HepG2 (cell line): Measurements from ENCODE around the gene NHERF2. TPM values are rescaled to one million over a fixed set of nuclear protein-coding genes. Genes with fewer than 3 reads are reported as not detected.

Experiments
- ATM ChIP-seq: fragments of 450-650 bp; IDR thresholded peaks from 2 replicates; pipeline ENCODE4 v1.7.1; 2017; ENCODE audit warnings: mild to moderate bottlenecking, borderline replicate concordance
- FOSL2 ChIP-seq: sonication (generic); formaldehyde crosslinking; IDR thresholded peaks from 2 replicates; pipeline ENCODE4 v1.4.0; 2020; ENCODE audit warnings: missing genetic modification reagents
- GABPB1 ChIP-seq: IDR thresholded peaks from 2 replicates; pipeline ENCODE4 v1.6.1; 2016; ENCODE audit warnings: mild to moderate bottlenecking, missing genetic modification reagents, moderate library complexity, missing compliant biosample characterization
- GATAD1 ChIP-seq: IDR thresholded peaks from 2 replicates; pipeline ENCODE4 v1.6.1; 2016; ENCODE audit warnings: missing genetic modification reagents, missing compliant biosample characterization
- HDAC1 ChIP-seq: sonication (generic); formaldehyde crosslinking; IDR thresholded peaks from 2 replicates; pipeline ENCODE4 v1.5.1; 2020; ENCODE audit warnings: mild to moderate bottlenecking, missing genetic modification reagents
- HIC2 ChIP-seq: sonication (generic); formaldehyde crosslinking; IDR thresholded peaks from 2 replicates; pipeline ENCODE4 v1.9.0; 2022; ENCODE audit warnings: low read depth, missing genetic modification reagents
- JUND ChIP-seq: sonication (generic); formaldehyde crosslinking; IDR thresholded peaks from 2 replicates; pipeline ENCODE4 v1.8.0; 2022; ENCODE audit warnings: mild to moderate bottlenecking, missing genetic modification reagents
- MXD1 ChIP-seq: sonication (generic); formaldehyde crosslinking; IDR thresholded peaks from 2 replicates; pipeline ENCODE4 v1.4.0; 2020; ENCODE audit warnings: mild to moderate bottlenecking, missing genetic modification reagents
- NR3C1 ChIP-seq: sonication (generic); formaldehyde crosslinking; IDR thresholded peaks from 2 replicates; pipeline ENCODE4 v1.4.0; 2020; ENCODE audit warnings: missing genetic modification reagents
- PHB2 ChIP-seq: fragments of 450-650 bp; IDR thresholded peaks from 2 replicates; pipeline ENCODE4 v1.6.1; 2018; ENCODE audit not compliant: partially characterized antibody
- RAD21 ChIP-seq: fragments of 450-650 bp; formaldehyde crosslinking; IDR thresholded peaks from 2 replicates; pipeline ENCODE4 v1.5.0; 2020; ENCODE audit warnings: mild to moderate bottlenecking
- RFX1 ChIP-seq: fragments of 450-650 bp; IDR thresholded peaks from 2 replicates; pipeline ENCODE4 v1.6.1; 2017
- SMAD9 ChIP-seq: sonication (generic); formaldehyde crosslinking; IDR thresholded peaks from 2 replicates; pipeline ENCODE4 v1.5.1; 2020; ENCODE audit warnings: mild to moderate bottlenecking, missing genetic modification reagents
- STAT5B ChIP-seq: sonication (generic); formaldehyde crosslinking; IDR thresholded peaks from 2 replicates; pipeline ENCODE4 v1.4.0; 2020; ENCODE audit warnings: missing genetic modification reagents
- ZFX ChIP-seq: sonication (generic); formaldehyde crosslinking; IDR thresholded peaks from 2 replicates; pipeline ENCODE4 v1.4.0; 2020; ENCODE audit warnings: mild to moderate bottlenecking, low read depth, missing genetic modification reagents, moderate library complexity
- ZGPAT ChIP-seq: IDR thresholded peaks from 2 replicates; pipeline ENCODE4 v1.6.1; 2016; ENCODE audit warnings: mild to moderate bottlenecking
- ZNF121 ChIP-seq: sonication (generic); formaldehyde crosslinking; IDR thresholded peaks from 2 replicates; pipeline ENCODE4 v1.5.0; 2020; ENCODE audit warnings: mild to moderate bottlenecking, missing genetic modification reagents
- ZNF136 ChIP-seq: sonication (generic); formaldehyde crosslinking; IDR thresholded peaks from 2 replicates; pipeline ENCODE4 v1.8.1; 2022; ENCODE audit warnings: low read depth, mild to moderate bottlenecking, moderate library complexity, missing genetic modification reagents
- ZNF274 ChIP-seq: sonication (generic); formaldehyde crosslinking; IDR thresholded peaks from 2 replicates; pipeline ENCODE4 v1.5.1; 2020; ENCODE audit warnings: mild to moderate bottlenecking, missing genetic modification reagents
- ZNF549 ChIP-seq: sonication (generic); formaldehyde crosslinking; IDR thresholded peaks from 2 replicates; pipeline ENCODE4 v1.5.0; 2020; ENCODE audit warnings: missing genetic modification reagents
- ZNF574 ChIP-seq: sonication (generic); formaldehyde crosslinking; IDR thresholded peaks from 2 replicates; pipeline ENCODE4 v1.4.0; 2020; ENCODE audit warnings: missing genetic modification reagents
- ZNF775 ChIP-seq: sonication (generic); formaldehyde crosslinking; IDR thresholded peaks from 2 replicates; pipeline ENCODE4 v1.4.0; 2020; ENCODE audit warnings: missing genetic modification reagents, mild to moderate bottlenecking, moderate library complexity, borderline replicate concordance
- ZNF800 ChIP-seq: sonication (generic); formaldehyde crosslinking; IDR thresholded peaks from 2 replicates; pipeline ENCODE4 v1.4.0; 2020; ENCODE audit warnings: missing genetic modification reagents
- ZNF879 ChIP-seq: sonication (generic); formaldehyde crosslinking; IDR thresholded peaks from 2 replicates; pipeline ENCODE4 v1.8.1; 2023; ENCODE audit warnings: missing genetic modification reagents
- polyA plus RNA-seq, 8 experiments: library from polyadenylated mRNA; depleted of rRNA in 3 of 8; stranded (reverse) in 7 of 8; unstranded in 1 of 8; fragments of >200 nt; fragmentation: Illumina TruSeq in 4 of 8; extraction: Trizol in 4 of 8; gene quantifications; 2 replicates each; pipeline versions ENCODE4 v1.2.1 to v1.2.3, GENCODE V29; 2011 to 2016; ENCODE audit warnings: low read depth in 4 of 8, missing spikeins in 1 of 8, mixed read lengths in 1 of 8; ENCODE audit not compliant: insufficient read depth in 1 of 8
- total RNA-seq, 5 experiments: library from RNA; depleted of rRNA; stranded (reverse); fragments of >200 nt; fragmentation: Illumina TruSeq; extraction: Trizol; gene quantifications; 2 replicates each; pipeline ENCODE4 v1.2.3, GENCODE V29; 2016; ENCODE audit warnings: low read depth in 1 of 5

Gene NHERF2
- total and polyA plus RNA-seq, 2 of the 13 experiments (the other 11 are each of a cell fraction or from before 2014, with no cell fraction given) = 23.7 to 39.3 TPM

GRCh38 chr16:2016407-2016922, 10.2 kb upstream of the NHERF2 start (continued):
- peak; percentile 88 for TF ChIP-seq ZNF800 (CRISPR knock-in tag)
- TF ChIP-seq HDAC1 (CRISPR knock-in tag) = peak; percentile 62; the same call in 1 of the 2 replicates
- peak; percentile 85 for TF ChIP-seq ZNF121
- no peak; the same call in 1 of the 2 replicates for TF ChIP-seq ZNF274
- TF ChIP-seq ZFX (CRISPR knock-in tag) = peak; percentile 34; the same call in 1 of the 2 replicates
- no peak for TF ChIP-seq ZNF879
- TF ChIP-seq JUND (CRISPR knock-in tag) = no peak
- no peak for TF ChIP-seq RFX1
- TF ChIP-seq ATM = no peak
- no peak for TF ChIP-seq ZNF549 (CRISPR knock-in tag)
- peak; percentile 52; the same call in 1 of the 2 replicates for TF ChIP-seq HIC2 (CRISPR knock-in tag)
- peak; percentile 51; the same call in 1 of the 2 replicates for TF ChIP-seq ZNF574
- peak; percentile 55; the same call in 1 of the 2 replicates for TF ChIP-seq ZGPAT (CRISPR knock-in tag)
- TF ChIP-seq SMAD9 = no peak
- no peak for TF ChIP-seq ZNF775 (CRISPR knock-in tag)
- 0 out of 2 replicates have a peak, but pooled peaks have one; percentile 36 for TF ChIP-seq FOSL2 (CRISPR knock-in tag)
- TF ChIP-seq GATAD1 (CRISPR knock-in tag) = 0 out of 2 replicates have a peak, but pooled peaks have one; percentile 35
- no peak for TF ChIP-seq PHB2
- peak; percentile 21; the same call in 1 of the 2 replicates for TF ChIP-seq RAD21 (CRISPR knock-in tag)
- TF ChIP-seq ZNF136 = no peak
- peak; percentile 36; the same call in 1 of the 2 replicates for TF ChIP-seq GABPB1
- TF ChIP-seq MXD1 (CRISPR knock-in tag) = 0 out of 2 replicates have a peak, but pooled peaks have one; percentile 23
- TF ChIP-seq NR3C1 (CRISPR knock-in tag) = no peak
- TF ChIP-seq STAT5B (CRISPR knock-in tag) = 0 out of 2 replicates have a peak, but pooled peaks have one; percentile 26
